Measurements from ENCODE around the gene TAGLN3. TPM values are rescaled to one million over a fixed set of nuclear protein-coding genes. Genes with fewer than 3 reads are reported as not detected.
A peak's percentile ranks its signal among the peaks of the same experiment; 100 is the strongest.

The TAGLN3 gene
- total RNA-seq (2021) (not detected in 2 replicates), Bru-seq, nascent RNA (percentile 26 among the genes with signal in this experiment), BruChase-seq, experiment 1, labeled RNA remaining after a 2-hour chase (percentile 31 among the genes with signal in this experiment), BruChase-seq, experiment 2, labeled RNA remaining after a 6-hour chase (percentile 23 among the genes with signal in this experiment)
- long read RNA-seq, result 0 reads

DNA sequence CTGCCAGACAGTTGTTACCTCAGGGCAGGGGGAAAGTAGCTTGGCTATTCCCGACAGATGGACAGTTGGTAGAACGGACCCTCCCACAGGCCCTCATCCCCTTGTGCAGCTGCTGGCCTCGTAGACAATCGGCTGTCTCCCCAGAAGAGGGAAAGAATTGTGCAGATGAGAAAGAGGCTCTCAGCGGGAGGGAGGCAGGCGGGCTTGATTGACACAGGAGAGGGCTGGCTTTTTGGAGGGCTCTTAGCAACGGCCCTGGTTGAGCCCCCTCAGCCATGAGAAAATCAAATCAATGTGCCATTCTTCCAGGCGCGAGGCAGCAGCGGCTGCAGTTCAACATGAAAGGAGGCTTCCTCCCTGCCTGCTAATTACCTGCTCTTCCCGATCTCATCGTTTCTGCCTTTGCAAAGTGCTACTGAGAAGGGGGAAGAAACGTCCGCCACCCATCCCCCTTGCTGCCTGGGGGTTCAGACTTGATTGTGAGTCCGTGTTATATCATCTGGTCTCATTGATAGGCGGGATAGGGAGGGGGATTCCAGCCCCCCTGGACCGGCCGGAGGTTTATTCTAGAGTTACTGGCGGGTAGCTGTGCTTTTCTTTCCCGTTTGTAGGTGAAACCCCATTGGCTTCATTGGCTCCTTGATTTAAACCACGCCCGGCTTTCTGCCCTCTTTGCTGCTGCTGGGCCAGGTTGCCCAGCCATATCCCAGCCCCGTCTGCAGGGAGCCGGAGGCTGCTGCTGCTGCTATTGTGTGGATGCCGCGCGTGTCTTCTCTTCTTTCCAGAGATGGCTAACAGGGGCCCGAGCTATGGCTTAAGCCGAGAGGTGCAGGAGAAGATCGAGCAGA lies at the start of gene TAGLN3:
TSS of gene TAGLN3 (plus strand) at position 287 of the 848 bp plus-strand sequence. CDS start at position 788, 501 bp downstream.
- POLR2A ChIA-PET (ENCODE audit: unreplicated experiment), result interaction anchor here (0.5 to 0.7 kb wide), 2 partner anchors 19 to 20 kb away, joined by 4 read pairs; no protein-coding TSS in a partner anchor
- Histone ChIP-seq H3K4me3 (no peak within 1 kb of the TSS), H3K4me2 (no peak within 1 kb of the TSS)

DNA sequence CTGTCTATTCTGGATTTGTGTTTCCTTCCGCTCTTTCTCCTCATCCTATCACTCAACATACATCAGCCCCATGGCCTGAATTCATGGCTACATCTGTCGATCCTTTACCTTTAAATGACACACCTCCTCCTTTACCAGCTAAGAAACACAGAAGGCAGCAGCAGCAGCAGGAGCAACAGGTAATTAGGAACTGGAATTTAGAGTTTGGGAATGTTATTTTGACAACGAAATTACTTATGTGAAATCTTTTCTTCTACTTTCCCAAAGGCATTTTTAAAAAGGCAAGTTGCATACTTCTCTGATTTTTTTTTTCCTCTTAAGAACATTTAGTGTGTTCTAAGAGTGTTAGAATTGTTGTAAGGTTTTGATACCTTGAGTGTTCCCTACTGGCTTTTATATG lies 49.0 kb upstream of the TAGLN3 start:
- Histone ChIP-seq H3F3A (ENCODE audit: insufficient read depth, low read depth) (peaks cover 33% of the 10 kb centered on the region; the same call in 1 of the 2 replicates), H4K20me1 (ENCODE audit: insufficient read depth) (no peaks in the 10 kb centered on the region), H3K9me2 (ENCODE audit: insufficient read depth) (no peaks in the 10 kb centered on the region), H3K9me3 (ENCODE audit: insufficient read depth, low read depth) (no peaks in the 10 kb centered on the region), H3K27ac (no peak overlapping the region), H3K79me2 (ENCODE audit: low read depth) (no peaks in the 10 kb centered on the region), H3K36me3 (ENCODE audit: low read depth) (peaks cover 45% of the 10 kb centered on the region), H2AFZ (no peak overlapping the region), H3K4me3 (no peak overlapping the region), H3K4me2 (no peak overlapping the region), H3K4me1 (replicated peaks; ENCODE audit: insufficient read depth) (no peaks in the 10 kb centered on the region), H3K27me3 (ENCODE audit: insufficient read depth, low read depth) (no peaks in the 10 kb centered on the region)
- TF ChIP-seq, protein P1, sequence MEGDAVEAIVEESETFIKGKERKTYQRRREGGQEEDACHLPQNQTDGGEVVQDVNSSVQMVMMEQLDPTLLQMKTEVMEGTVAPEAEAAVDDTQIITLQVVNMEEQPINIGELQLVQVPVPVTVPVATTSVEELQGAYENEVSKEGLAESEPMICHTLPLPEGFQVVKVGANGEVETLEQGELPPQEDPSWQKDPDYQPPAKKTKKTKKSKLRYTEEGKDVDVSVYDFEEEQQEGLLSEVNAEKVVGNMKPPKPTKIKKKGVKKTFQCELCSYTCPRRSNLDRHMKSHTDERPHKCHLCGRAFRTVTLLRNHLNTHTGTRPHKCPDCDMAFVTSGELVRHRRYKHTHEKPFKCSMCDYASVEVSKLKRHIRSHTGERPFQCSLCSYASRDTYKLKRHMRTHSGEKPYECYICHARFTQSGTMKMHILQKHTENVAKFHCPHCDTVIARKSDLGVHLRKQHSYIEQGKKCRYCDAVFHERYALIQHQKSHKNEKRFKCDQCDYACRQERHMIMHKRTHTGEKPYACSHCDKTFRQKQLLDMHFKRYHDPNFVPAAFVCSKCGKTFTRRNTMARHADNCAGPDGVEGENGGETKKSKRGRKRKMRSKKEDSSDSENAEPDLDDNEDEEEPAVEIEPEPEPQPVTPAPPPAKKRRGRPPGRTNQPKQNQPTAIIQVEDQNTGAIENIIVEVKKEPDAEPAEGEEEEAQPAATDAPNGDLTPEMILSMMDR (conservative IDR thresholded peaks at IDR 0.05), result no peak
- TF ChIP-seq EZH2 (IDR thresholded peaks at IDR 0.05; ENCODE audit: low read depth), result no peak
- ChIA-PET POLR2A (ENCODE audit: unreplicated experiment) (no interaction called here), CTCF (no interaction called here)
- intact Hi-C loops (cut with micrococcal nuclease; ENCODE audit: unreplicated experiment), result no loop called here
- DNase-seq, result no peak
- BruUV-seq (replicated peaks), result no TSS peak

More for the DNA sequence above, at the start of gene TAGLN3:
- Histone ChIP-seq H3K79me2 (ENCODE audit: low read depth) (no peaks in the 10 kb centered on the region), H3K27me3 (ENCODE audit: insufficient read depth, low read depth) (no peaks in the 10 kb centered on the region), H3K4me1 (replicated peaks; ENCODE audit: insufficient read depth) (peaks cover 10% of the 10 kb centered on the region; the same call in 1 of the 2 replicates), H4K20me1 (ENCODE audit: insufficient read depth) (no peaks in the 10 kb centered on the region), H3K27ac (no peak within 1 kb of the TSS), H3K36me3 (ENCODE audit: low read depth) (no peaks in the 10 kb centered on the region), H3K9me2 (ENCODE audit: insufficient read depth) (no peaks in the 10 kb centered on the region), H3K9me3 (ENCODE audit: insufficient read depth, low read depth) (peaks cover 4% of the 10 kb centered on the region; the same call in 1 of the 2 replicates), H2AFZ (no peak within 1 kb of the TSS), H3F3A (ENCODE audit: insufficient read depth, low read depth) (no peaks in the 10 kb centered on the region)
- no TSS peak for BruUV-seq (replicated peaks)
- DNase-seq, result no peak
- intact Hi-C loops (cut with micrococcal nuclease; ENCODE audit: unreplicated experiment), result no loop called here
- CTCF ChIA-PET, result interaction anchor here (0.5 to 1.0 kb wide), 2 partner anchors 11 to 15 kb away, joined by 3 to 5 read pairs; no protein-coding TSS in a partner anchor
- TF ChIP-seq, protein P1 (conservative IDR thresholded peaks at IDR 0.05), result no peak
- TF ChIP-seq EZH2 (IDR thresholded peaks at IDR 0.05; ENCODE audit: low read depth), result no peak

DNA sequence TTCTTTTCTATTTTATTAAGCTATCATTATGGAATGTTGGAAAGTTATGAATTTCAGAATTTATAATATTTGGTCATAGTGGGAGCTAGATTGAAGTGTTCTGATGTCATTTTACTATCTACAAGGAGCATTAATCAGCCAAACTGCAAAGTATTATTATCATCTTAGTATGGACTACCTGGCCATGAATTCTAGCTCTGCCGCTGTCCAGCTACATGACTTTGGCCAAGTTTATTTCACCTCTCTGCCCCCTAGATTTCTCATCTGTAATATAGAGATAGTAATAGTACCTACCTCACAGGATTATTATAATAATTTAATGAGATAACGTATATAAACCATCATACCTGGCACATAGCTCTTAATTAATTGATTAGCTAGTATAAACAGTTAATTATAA lies 47.7 kb upstream of the TAGLN3 start:
- Histone ChIP-seq H3K27ac (no peak overlapping the region), H3K9me3 (ENCODE audit: insufficient read depth, low read depth) (no peaks in the 10 kb centered on the region), H3K4me2 (no peak overlapping the region), H2AFZ (no peak overlapping the region), H4K20me1 (ENCODE audit: insufficient read depth) (no peaks in the 10 kb centered on the region), H3K27me3 (ENCODE audit: insufficient read depth, low read depth) (no peaks in the 10 kb centered on the region), H3K4me1 (replicated peaks; ENCODE audit: insufficient read depth) (no peaks in the 10 kb centered on the region), H3K79me2 (ENCODE audit: low read depth) (no peaks in the 10 kb centered on the region), H3K4me3 (no peak overlapping the region), H3K36me3 (ENCODE audit: low read depth) (peaks cover 38% of the 10 kb centered on the region), H3K9me2 (ENCODE audit: insufficient read depth) (no peaks in the 10 kb centered on the region), H3F3A (ENCODE audit: insufficient read depth, low read depth) (peaks cover 33% of the 10 kb centered on the region; the same call in 1 of the 2 replicates)
- DNase-seq, result no peak
- intact Hi-C loops (cut with micrococcal nuclease; ENCODE audit: unreplicated experiment), result no loop called here
- TF ChIP-seq, protein P1 (conservative IDR thresholded peaks at IDR 0.05), result no peak
- TF ChIP-seq EZH2 (IDR thresholded peaks at IDR 0.05; ENCODE audit: low read depth), result no peak
- POLR2A ChIA-PET (ENCODE audit: unreplicated experiment), result interaction anchor here (0.6 kb wide), 1 partner anchor 28 kb away, joined by 5 read pairs; the partner anchor contains the start of gene ABHD10
- BruUV-seq (replicated peaks), result no TSS peak
- CTCF ChIA-PET, result no interaction called here

All from PC-9 (cell line).